Measurements from ENCODE around the gene POLR3E.
A peak's percentile ranks its signal among the peaks of the same experiment; 100 is the strongest.

POLR3E gene

DNA sequence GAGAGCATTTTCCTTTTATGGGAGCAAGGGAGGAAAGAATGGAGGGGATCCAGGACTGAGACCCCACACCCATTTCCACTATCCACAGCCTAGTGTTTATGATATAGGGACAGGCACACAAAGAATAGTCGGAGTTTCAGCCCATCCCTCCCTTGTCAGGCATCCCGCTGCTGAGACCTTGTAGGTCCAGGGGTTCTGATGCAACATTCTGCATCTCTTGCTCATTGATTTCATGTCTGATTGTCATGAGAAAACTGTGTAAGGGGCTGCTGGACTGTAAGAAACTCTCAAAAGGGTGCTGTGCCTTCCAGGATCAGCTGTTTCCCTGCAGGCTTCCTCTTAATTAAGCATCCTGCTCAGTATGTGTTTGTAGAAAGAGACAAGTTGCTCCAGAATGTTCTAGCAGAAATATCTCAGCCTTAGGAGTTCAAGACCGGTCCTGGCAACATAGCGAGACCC, 5.3 kb upstream of the POLR3E start:
- H3K27ac ChIP-seq (replicated peaks; ENCODE audit: low read length), result no peak overlapping the region
- no peak overlapping the region for H2BK15ac ChIP-seq (ENCODE audit: low read length)
- no peak overlapping the region for H2BK5ac ChIP-seq (ENCODE audit: low read length)
- H2AFZ ChIP-seq (ENCODE audit: low read length), result peak overlapping the region; percentile 42
- WGBS, 2 donors (ENCODE audit: extremely low coverage in 2 of 2, insufficient read length in 2 of 2, insufficient replicate concordance in 1 of 2), result no CpG with 5 or more reads among the region's 4 CpGs
- no peak overlapping the region for H2BK120ac ChIP-seq (ENCODE audit: low read depth, low read length)
- H3K4ac ChIP-seq (ENCODE audit: low read length), result no peak overlapping the region
- no peak overlapping the region for H4K8ac ChIP-seq (ENCODE audit: low read depth, low read length)
- H3K4me3 ChIP-seq (ENCODE audit: low read length in 2 of 2), result no peak overlapping the region
- no peak overlapping the region for H2AK5ac ChIP-seq (ENCODE audit: low read depth, low read length)
- H3K79me1 ChIP-seq (ENCODE audit: low read depth, low read length), result no peaks in the 10 kb centered on the region
- no peak overlapping the region for H2BK12ac ChIP-seq (ENCODE audit: low read length)
- H3K27me3 ChIP-seq (ENCODE audit: control insufficient read depth in 3 of 3, insufficient read depth in 3 of 3, low read depth in 1 of 3, low read length in 3 of 3), result no peaks in the 10 kb centered on the region
- no peak overlapping the region for H3K18ac ChIP-seq (ENCODE audit: low read length)
- H3K4me1 ChIP-seq (ENCODE audit: control insufficient read depth in 2 of 2, insufficient read depth in 1 of 2, low read depth in 1 of 2, low read length in 2 of 2), result peaks cover 0 to 13% of the 10 kb centered on the region in 2 donors
- no peak overlapping the region for H3K14ac ChIP-seq (ENCODE audit: low read length)
- no peak overlapping the region for H3K4me2 ChIP-seq (ENCODE audit: insufficient read depth, low read length, poor library complexity, severe bottlenecking)
- H3K9me3 ChIP-seq (replicated peaks in 1 of 2; ENCODE audit: control insufficient read depth in 2 of 2, insufficient read depth in 1 of 2, low read depth in 1 of 2, low read length in 2 of 2), result no peaks in the 10 kb centered on the region
- no peak for DNase-seq (ENCODE audit: low spot score)
- no peak overlapping the region for H4K91ac ChIP-seq (ENCODE audit: low read depth, low read length, poor library complexity)
- H3K36me3 ChIP-seq (replicated peaks in 1 of 2; ENCODE audit: control insufficient read depth in 2 of 2, insufficient read depth in 2 of 2, low read length in 2 of 2), result no peaks in the 10 kb centered on the region
- H3K9ac ChIP-seq (ENCODE audit: low read depth, low read length, poor library complexity), result no peak overlapping the region
- no peak overlapping the region for H3K23ac ChIP-seq (ENCODE audit: low read depth, low read length, poor library complexity)

GRCh38 chr16:22292320-22292719, 4.9 kb upstream of the POLR3E start:
- Histone ChIP-seq H2BK120ac (ENCODE audit: low read depth, low read length) (no peak overlapping the region), H2BK15ac (ENCODE audit: low read length) (no peak overlapping the region), H3K9ac (ENCODE audit: low read depth, low read length, poor library complexity) (no peak overlapping the region), H2AFZ (ENCODE audit: low read length) (peak overlapping the region; percentile 42), H2BK12ac (ENCODE audit: low read length) (no peak overlapping the region), H2AK5ac (ENCODE audit: low read depth, low read length) (no peak overlapping the region), H3K4me1 (ENCODE audit: control insufficient read depth in 2 of 2, insufficient read depth in 1 of 2, low read depth in 1 of 2, low read length in 2 of 2) (peaks cover 0 to 13% of the 10 kb centered on the region in 2 donors), H3K27ac (replicated peaks; ENCODE audit: low read length) (no peak overlapping the region), H3K27me3 (ENCODE audit: control insufficient read depth in 3 of 3, insufficient read depth in 3 of 3, low read depth in 1 of 3, low read length in 3 of 3) (no peaks in the 10 kb centered on the region), H3K18ac (ENCODE audit: low read length) (no peak overlapping the region), H3K36me3 (replicated peaks in 1 of 2; ENCODE audit: control insufficient read depth in 2 of 2, insufficient read depth in 2 of 2, low read length in 2 of 2) (no peaks in the 10 kb centered on the region), H3K23ac (ENCODE audit: low read depth, low read length, poor library complexity) (no peak overlapping the region), H4K91ac (ENCODE audit: low read depth, low read length, poor library complexity) (no peak overlapping the region), H3K4me3 (ENCODE audit: low read length in 2 of 2) (no peak overlapping the region), H3K79me1 (ENCODE audit: low read depth, low read length) (no peaks in the 10 kb centered on the region), H4K8ac (ENCODE audit: low read depth, low read length) (no peak overlapping the region), H2BK5ac (ENCODE audit: low read length) (no peak overlapping the region), H3K14ac (ENCODE audit: low read length) (no peak overlapping the region), H3K9me3 (replicated peaks in 1 of 2; ENCODE audit: control insufficient read depth in 2 of 2, insufficient read depth in 1 of 2, low read depth in 1 of 2, low read length in 2 of 2) (no peaks in the 10 kb centered on the region), H3K4ac (ENCODE audit: low read length) (no peak overlapping the region), H3K4me2 (ENCODE audit: insufficient read depth, low read length, poor library complexity, severe bottlenecking) (no peak overlapping the region)
- DNase-seq (ENCODE audit: low spot score), result no peak

DNA sequence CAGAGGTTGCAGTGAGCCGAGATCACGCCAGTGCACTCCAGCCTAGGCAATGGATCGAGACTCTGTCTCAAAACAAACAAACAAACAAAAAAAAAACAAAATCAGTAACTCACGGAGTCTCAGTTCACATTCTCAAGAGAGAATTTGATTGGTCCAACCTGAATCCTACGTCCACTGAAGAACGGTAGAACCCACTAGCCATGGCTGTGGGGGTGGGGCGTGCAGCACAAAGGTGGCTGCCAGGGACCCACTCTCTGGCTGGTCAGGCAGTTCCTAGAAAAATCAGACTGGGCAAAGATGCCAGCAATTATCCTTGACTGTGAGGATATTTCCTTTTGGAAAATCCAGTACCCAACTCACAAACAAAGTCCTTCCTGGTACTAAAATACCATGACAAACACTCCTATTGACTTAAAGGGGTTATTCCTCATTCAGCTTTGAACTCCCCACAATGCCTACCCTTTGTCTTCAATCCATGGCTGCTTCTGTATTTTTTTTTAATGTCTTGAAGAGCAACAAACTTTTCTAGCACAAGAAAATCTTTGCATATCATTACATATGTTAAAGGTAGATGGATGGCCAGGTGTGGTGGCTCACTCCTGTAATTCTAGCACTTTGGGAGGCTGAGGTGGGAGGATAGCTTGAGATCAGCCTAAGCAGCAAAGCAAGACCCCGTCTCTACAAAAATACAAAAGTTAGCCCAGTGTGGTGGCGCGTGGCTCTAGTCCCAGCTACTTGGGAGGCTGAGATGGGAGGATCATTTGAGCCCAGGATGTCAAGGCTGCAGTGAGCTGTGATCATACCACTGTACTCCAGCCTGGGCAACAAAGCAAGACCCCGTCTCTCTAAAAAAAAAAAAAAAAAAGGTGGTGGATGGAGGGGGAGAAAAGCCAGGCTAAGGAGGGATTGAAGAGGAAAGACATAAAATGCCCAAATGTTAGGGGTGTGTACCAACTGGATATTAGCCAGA, 3.8 kb upstream of the POLR3E start:
- Histone ChIP-seq H2BK12ac (ENCODE audit: low read length) (no peak overlapping the region), H2BK5ac (ENCODE audit: low read length) (no peak overlapping the region), H3K9me3 (replicated peaks in 1 of 2; ENCODE audit: control insufficient read depth in 2 of 2, insufficient read depth in 1 of 2, low read depth in 1 of 2, low read length in 2 of 2) (no peaks in the 10 kb centered on the region), H4K8ac (ENCODE audit: low read depth, low read length) (no peak overlapping the region), H3K36me3 (replicated peaks in 1 of 2; ENCODE audit: control insufficient read depth in 2 of 2, insufficient read depth in 2 of 2, low read length in 2 of 2) (no peaks in the 10 kb centered on the region), H2AFZ (ENCODE audit: low read length) (no peak overlapping the region), H4K91ac (ENCODE audit: low read depth, low read length, poor library complexity) (no peak overlapping the region), H2BK120ac (ENCODE audit: low read depth, low read length) (no peak overlapping the region), H3K18ac (ENCODE audit: low read length) (no peak overlapping the region), H3K4me2 (ENCODE audit: insufficient read depth, low read length, poor library complexity, severe bottlenecking) (no peak overlapping the region), H3K4me3 (ENCODE audit: low read length in 2 of 2) (no peak overlapping the region), H3K9ac (ENCODE audit: low read depth, low read length, poor library complexity) (no peak overlapping the region), H3K27me3 (ENCODE audit: control insufficient read depth in 3 of 3, insufficient read depth in 3 of 3, low read depth in 1 of 3, low read length in 3 of 3) (no peaks in the 10 kb centered on the region), H3K4ac (ENCODE audit: low read length) (no peak overlapping the region), H3K4me1 (ENCODE audit: control insufficient read depth in 2 of 2, insufficient read depth in 1 of 2, low read depth in 1 of 2, low read length in 2 of 2) (peaks cover 0 to 13% of the 10 kb centered on the region in 2 donors), H3K14ac (ENCODE audit: low read length) (no peak overlapping the region), H2BK15ac (ENCODE audit: low read length) (no peak overlapping the region), H3K27ac (replicated peaks; ENCODE audit: low read length) (no peak overlapping the region), H3K79me1 (ENCODE audit: low read depth, low read length) (peaks cover 3% of the 10 kb centered on the region), H2AK5ac (ENCODE audit: low read depth, low read length) (no peak overlapping the region), H3K23ac (ENCODE audit: low read depth, low read length, poor library complexity) (no peak overlapping the region)
- DNase-seq (ENCODE audit: low spot score), result no peak
- no CpG with 5 or more reads among the region's 11 CpGs for WGBS, 2 donors (ENCODE audit: extremely low coverage in 2 of 2, insufficient read length in 2 of 2, insufficient replicate concordance in 1 of 2)

DNA sequence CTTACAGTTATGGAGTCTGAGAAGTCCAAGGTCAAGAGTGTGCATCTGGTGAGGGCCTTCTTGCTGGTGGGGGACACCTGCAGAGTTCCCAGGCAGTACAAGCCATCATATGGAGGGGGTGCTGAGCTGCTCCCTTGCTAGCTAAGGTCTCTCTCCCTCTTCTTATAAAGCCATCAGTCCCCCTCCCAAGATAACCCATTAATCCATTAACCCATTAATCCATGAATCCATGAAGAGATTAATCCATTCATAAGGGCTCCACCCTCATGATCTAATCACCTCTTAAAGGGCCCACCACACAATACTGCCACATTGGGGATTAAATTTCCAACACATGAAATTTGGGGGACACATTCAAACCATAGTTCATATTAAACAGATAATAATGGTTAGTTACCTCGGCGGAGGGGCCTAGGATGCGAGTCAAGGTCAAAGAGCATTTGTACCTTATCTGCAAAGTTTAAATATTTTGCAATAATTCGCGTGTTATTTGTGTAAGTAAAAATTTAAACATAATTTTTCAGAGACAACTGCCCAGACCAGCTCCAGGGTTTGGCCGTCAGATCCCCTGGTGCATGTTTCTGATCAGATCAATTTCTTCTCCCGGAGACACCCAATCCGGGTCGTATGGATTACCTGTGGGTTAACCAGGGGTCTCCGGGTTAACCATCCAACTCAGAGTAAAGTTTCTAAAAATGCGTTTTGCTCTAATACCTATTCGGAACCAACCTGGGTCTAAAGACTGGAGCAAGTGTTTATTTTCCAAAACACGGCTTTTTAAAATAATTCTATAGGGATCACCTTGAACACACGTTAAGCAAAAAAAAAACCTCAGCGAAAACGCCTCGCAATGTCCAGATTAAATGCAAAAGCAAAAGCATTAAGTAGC, 740 bp upstream of the POLR3E start:
- Histone ChIP-seq H3K4me3 (ENCODE audit: low read length in 2 of 2) (peak overlapping the region; percentile 63 to 75), H3K27ac (replicated peaks; ENCODE audit: low read length) (no peak overlapping the region), H2BK12ac (ENCODE audit: low read length) (no peak overlapping the region), H3K4me2 (ENCODE audit: insufficient read depth, low read length, poor library complexity, severe bottlenecking) (peak overlapping the region; percentile 42), H3K9me3 (replicated peaks in 1 of 2; ENCODE audit: control insufficient read depth in 2 of 2, insufficient read depth in 1 of 2, low read depth in 1 of 2, low read length in 2 of 2) (no peaks in the 10 kb centered on the region), H3K23ac (ENCODE audit: low read depth, low read length, poor library complexity) (no peak overlapping the region), H3K27me3 (ENCODE audit: control insufficient read depth in 3 of 3, insufficient read depth in 3 of 3, low read depth in 1 of 3, low read length in 3 of 3) (no peaks in the 10 kb centered on the region), H3K18ac (ENCODE audit: low read length) (no peak overlapping the region), H3K79me1 (ENCODE audit: low read depth, low read length) (peaks cover 5% of the 10 kb centered on the region), H4K91ac (ENCODE audit: low read depth, low read length, poor library complexity) (no peak overlapping the region), H2AFZ (ENCODE audit: low read length) (peak overlapping the region; percentile 70), H2AK5ac (ENCODE audit: low read depth, low read length) (no peak overlapping the region), H3K4me1 (ENCODE audit: control insufficient read depth in 2 of 2, insufficient read depth in 1 of 2, low read depth in 1 of 2, low read length in 2 of 2) (peaks cover 0 to 12% of the 10 kb centered on the region in 2 donors), H3K4ac (ENCODE audit: low read length) (no peak overlapping the region), H3K14ac (ENCODE audit: low read length) (no peak overlapping the region), H2BK120ac (ENCODE audit: low read depth, low read length) (no peak overlapping the region), H4K8ac (ENCODE audit: low read depth, low read length) (no peak overlapping the region), H2BK5ac (ENCODE audit: low read length) (no peak overlapping the region), H2BK15ac (ENCODE audit: low read length) (no peak overlapping the region), H3K9ac (ENCODE audit: low read depth, low read length, poor library complexity) (no peak overlapping the region), H3K36me3 (replicated peaks in 1 of 2; ENCODE audit: control insufficient read depth in 2 of 2, insufficient read depth in 2 of 2, low read length in 2 of 2) (peaks cover 0 to 5% of the 10 kb centered on the region in 2 donors)
- WGBS, 2 donors (ENCODE audit: extremely low coverage in 2 of 2, insufficient read length in 2 of 2, insufficient replicate concordance in 1 of 2), result no CpG with 5 or more reads among the region's 17 CpGs
- DNase-seq (ENCODE audit: low spot score), result no peak
